CD4-positive, alpha-beta T cell treated with Interleukin-17A for 1 hour (primary cell): Measurements from ENCODE around the gene FBLL1.
"Not testable (repeated sequence)": the region's sequence is repeated elsewhere in the genome, so short reads cannot be mapped to it uniquely, and the experiment has no call there.

Source experiments
- DNase-seq: peaks from one replicate; pipeline ENCODE4 v3.0.0-alpha.2; 2020

FBLL1 gene

GRCh38 chr5:168553377-168554130, 24.4 kb downstream of the FBLL1 start:
- no peak for DNase-seq

- DNase-seq, result no peak
Observed at GRCh38 chr5:168557389-168557788, 28.3 kb downstream of the FBLL1 start.

DNA sequence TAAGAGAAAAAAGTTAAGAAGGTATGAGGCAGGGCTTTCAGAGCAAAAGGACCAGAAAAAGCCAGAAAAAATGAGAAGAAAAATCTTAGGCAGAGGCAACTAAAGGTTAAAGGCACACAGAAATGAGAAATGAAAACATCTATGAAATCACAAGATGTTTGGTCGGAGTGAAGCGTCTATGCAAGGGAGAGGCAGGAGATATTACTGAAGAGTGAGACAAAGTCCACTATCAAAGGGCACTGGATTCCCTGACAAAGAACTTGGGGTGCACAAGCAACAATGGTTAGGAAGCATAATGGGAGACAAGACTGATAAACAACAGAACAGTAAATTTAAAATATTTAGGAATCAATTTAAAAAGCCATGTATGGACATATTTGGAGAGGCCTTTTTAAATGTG, 33.2 kb downstream of the FBLL1 start:
- DNase-seq, result no peak

DNA sequence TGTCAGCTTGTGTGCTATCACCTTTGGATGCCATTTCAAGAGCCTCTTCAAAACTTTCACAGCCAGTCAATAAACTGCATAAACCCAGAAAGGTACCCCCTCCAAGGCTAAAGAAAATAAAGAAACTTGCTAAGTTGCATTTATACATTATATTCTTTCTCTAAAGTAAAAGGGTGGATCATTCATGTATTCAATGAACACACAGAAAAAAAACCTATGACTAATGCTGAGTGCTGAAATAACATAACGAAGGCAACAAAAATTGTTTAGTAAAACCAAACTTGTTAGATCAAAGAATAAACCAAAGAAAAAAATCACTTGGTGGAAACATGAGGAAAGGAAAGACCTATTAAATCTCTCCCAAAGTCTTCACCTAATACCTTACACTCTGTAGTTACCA, 34.9 kb downstream of the FBLL1 start:
- DNase-seq, result no peak

GRCh38 chr5:168568738-168569137, 39.6 kb downstream of the FBLL1 start:
- no peak for DNase-seq

GRCh38 chr5:168570490-168571328, 41.6 kb downstream of the FBLL1 start:
- DNase-seq, result no peak

DNA sequence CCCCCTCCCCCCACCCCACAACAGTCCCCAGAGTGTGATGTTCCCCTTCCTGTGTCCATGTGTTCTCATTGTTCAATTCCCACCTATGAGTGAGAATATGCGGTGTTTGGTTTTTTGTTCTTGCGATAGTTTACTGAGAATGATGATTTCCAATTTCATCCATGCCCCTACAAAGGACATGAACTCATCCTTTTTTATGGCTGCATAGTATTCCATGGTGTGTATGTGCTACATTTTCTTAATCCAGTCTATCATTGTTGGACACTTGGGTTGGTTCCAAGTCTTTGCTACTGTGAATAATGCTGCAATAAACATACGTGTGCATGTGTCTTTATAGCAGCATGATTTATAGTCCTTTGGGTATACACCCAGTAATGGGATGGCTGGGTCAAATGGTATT, 44.6 kb downstream of the FBLL1 start:
- DNase-seq, result not testable (repeated sequence)

GRCh38 chr5:168574156-168574555, 45.1 kb downstream of the FBLL1 start:
- not testable (repeated sequence) for DNase-seq

- no peak for DNase-seq
Observed at GRCh38 chr5:168575391-168576372, 46.6 kb downstream of the FBLL1 start.

DNA sequence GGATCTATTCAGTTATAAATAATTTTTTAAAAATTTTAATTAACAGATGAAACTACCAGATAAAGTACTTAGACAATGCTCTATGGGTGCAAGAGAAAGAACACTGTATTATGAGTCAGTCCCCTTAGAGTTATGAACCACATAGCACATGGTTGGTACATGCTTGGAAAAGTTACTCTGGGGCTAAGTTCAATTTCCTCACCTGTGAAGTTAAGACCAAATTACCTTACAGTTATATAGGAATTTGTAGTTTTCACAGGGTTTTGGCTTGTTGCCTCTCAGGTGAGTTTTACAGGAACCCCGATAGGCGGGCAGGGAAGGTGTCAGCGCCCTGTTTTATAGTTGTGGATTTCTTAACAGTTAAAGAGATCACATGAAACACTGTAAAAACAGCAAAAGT, 48.9 kb downstream of the FBLL1 start:
- peak; percentile 5 for DNase-seq

DNA sequence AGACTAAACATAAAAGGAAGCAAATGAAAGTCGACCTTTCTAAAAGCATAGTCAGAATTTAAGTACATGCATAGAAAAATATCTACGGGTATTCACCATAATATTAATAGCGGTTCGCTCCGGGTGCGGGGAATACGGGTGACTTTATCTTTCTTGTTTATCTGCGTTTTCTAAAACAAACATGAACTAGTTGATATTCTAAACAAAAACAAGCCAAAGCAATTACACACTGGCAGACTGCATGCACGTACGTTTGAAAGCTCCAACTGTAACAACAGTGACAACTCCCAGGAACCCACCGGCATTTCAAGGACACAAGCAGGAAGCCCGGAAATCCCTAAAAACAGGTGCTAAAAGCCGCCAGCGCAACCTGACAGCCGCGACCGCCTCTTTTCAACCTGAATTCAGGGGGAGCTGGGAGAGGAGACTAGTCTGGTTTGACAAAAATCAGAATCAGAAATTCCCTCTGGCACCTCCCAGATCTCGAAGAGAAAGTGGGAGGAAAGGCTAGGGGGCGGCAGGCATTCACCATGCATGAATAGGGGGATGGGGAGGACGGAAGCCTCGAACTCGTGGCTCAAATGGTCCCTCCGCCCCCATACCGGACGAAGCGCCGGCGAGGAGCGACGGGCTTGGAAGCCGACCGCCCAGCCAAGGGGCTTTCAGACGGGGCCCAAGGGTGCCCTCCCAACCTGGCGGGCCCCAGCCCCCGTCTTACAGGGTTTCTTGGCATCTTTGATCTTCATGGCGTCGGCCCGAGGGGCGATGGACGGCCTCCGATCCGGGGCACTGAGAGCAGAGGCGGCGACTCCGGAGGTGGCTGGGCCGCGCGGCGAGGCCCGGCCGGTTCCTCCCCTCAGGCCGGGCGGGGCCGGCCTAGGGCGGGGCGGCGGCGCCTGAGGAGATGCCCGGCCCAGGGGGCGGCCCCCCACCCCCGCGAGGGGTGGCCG, 49.7 kb downstream of the FBLL1 start, which contains the start of gene PANK3:
Gene PANK3 (minus strand): TSS at position 831 of the 950 bp plus-strand sequence. CDS start 85 bp downstream, at position 746.
- DNase-seq, result no peak

GRCh38 chr5:168579488-168580226, 50.6 kb downstream of the FBLL1 start:
- peak; percentile 98 for DNase-seq

DNA sequence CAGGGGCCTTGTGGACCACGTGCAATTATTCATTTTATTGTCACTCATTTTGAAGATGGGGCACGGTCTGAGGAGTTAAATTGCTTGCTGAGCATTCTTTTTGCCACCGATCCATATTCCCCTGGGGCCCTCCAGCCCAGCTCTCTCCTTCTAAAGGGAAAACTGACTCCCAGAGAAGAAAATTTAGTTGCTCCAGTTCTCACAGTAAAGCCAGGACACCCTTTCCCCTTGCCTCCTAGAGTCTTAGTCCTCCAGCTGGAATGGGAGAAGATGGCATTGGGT, 51.1 kb downstream of the FBLL1 start:
- DNase-seq, result no peak
